ENCODE data around the gene DLG2.

DLG2 gene

DNA sequence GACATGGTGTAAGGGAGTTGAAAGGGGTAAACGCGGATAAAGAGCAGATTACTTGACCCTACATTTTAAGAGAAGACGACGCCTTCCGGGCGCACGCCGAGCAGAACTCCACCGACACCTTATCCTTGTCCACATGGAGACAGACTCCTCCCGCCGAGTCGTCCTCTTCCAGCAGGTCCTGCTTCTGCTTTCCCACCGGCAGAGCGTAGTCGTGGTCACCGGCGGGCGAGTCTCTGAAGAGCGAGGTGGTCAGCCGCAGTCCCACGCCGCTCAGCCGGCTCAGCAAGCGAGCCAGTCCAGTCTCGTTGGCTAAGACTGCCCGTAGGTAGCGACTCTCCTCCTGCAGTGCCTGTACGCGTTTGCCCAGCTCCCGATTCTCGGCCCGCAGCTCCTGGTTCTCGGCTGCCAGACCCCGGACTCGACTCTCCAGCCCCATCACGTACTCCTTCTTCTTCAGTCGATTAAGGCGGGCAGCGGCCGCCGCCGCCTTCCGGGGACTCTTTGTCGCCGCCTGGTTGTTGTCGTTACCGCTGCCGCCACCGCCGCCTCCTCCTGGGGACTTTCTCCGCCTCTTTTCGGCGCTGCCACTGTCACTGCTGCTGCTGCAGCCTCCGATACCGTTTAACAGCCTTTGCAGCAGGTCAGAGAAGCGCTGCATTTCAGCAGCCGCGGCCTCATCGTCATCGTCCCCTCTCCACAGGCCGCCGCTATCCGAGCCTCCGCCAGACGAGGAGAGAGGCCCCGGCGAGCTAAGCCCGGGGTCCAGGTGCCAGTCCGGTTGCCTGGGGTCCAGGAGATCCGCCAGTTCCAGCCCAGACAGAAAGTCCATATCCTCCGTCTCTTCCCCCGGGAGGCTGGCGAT lies 36.8 kb upstream of the DLG2 start:
- Histone ChIP-seq H2AFZ (ENCODE audit: low read depth, low read length) (no peak overlapping the region), H3K4me1 (ENCODE audit: low read length) (peaks cover 33% of the 10 kb centered on the region), H3K9me3 (ENCODE audit: insufficient read depth, low read length) (no peaks in the 10 kb centered on the region), H3K36me3 (replicated peaks; ENCODE audit: low read depth, low read length) (peaks cover 48% of the 10 kb centered on the region), H3K9ac (ENCODE audit: low read length) (peak overlapping the region; percentile 95), H3K27me3 (ENCODE audit: low read depth, low read length) (no peaks in the 10 kb centered on the region), H3K79me2 (ENCODE audit: low read length) (peaks cover 59% of the 10 kb centered on the region), H3K27ac (ENCODE audit: low read length) (peak overlapping the region; percentile 78), H3K4me3 (ENCODE audit: low read length) (peak overlapping the region; percentile 90), H4K20me1 (ENCODE audit: insufficient read depth, low read length) (peaks cover 48% of the 10 kb centered on the region), H3K4me2 (ENCODE audit: low read length) (peak overlapping the region; percentile 98)
- no peak for TF ChIP-seq EZH2phosphoT487 (IDR thresholded peaks at IDR 0.05; ENCODE audit: low read depth)
- TF ChIP-seq, protein P1, sequence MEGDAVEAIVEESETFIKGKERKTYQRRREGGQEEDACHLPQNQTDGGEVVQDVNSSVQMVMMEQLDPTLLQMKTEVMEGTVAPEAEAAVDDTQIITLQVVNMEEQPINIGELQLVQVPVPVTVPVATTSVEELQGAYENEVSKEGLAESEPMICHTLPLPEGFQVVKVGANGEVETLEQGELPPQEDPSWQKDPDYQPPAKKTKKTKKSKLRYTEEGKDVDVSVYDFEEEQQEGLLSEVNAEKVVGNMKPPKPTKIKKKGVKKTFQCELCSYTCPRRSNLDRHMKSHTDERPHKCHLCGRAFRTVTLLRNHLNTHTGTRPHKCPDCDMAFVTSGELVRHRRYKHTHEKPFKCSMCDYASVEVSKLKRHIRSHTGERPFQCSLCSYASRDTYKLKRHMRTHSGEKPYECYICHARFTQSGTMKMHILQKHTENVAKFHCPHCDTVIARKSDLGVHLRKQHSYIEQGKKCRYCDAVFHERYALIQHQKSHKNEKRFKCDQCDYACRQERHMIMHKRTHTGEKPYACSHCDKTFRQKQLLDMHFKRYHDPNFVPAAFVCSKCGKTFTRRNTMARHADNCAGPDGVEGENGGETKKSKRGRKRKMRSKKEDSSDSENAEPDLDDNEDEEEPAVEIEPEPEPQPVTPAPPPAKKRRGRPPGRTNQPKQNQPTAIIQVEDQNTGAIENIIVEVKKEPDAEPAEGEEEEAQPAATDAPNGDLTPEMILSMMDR (IDR thresholded peaks at IDR 0.05; ENCODE audit: low read depth, low read length) = peak; percentile 55

DNA sequence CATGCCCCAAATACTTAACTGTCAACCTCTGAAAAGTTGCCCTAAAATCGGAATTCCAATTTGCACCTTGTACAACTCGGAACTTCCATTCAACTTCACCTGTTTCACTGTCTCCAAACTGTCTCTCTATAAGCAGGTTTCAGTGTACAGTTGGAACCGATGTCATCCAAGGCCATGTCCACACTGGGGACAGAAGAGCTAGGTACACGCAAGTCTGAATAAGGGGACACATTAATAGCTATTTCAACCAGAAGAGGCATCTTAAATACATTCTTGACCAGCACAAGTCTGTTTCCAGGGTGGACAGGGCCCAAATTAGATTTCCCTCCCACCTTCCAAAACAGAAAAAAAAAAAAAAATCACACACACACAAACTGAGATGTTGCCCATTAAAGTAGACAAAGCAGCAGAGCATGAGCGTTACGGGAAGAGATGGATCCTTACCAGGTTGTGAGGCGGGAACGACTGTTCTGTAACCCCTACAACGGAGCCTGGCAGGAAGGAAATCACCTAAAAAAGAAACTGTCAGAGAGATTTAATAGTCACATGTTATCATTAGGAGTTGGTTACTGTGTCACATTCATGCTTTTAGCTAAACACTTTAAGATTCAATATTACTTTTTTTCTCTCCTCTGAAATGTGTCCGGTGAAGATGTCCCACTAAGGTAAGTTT lies 36.1 kb upstream of the DLG2 start:
- Histone ChIP-seq H3K36me3 (replicated peaks; ENCODE audit: low read depth, low read length) (peaks cover 53% of the 10 kb centered on the region), H3K79me2 (ENCODE audit: low read length) (peaks cover 67% of the 10 kb centered on the region), H3K4me2 (ENCODE audit: low read length) (peak overlapping the region; percentile 98), H3K4me3 (ENCODE audit: low read length) (peak overlapping the region; percentile 90), H3K27ac (ENCODE audit: low read length) (peak overlapping the region; percentile 78; the same call in 1 of the 2 replicates), H3K27me3 (ENCODE audit: low read depth, low read length) (no peaks in the 10 kb centered on the region), H3K9me3 (ENCODE audit: insufficient read depth, low read length) (no peaks in the 10 kb centered on the region), H3K9ac (ENCODE audit: low read length) (peak overlapping the region; percentile 95), H2AFZ (ENCODE audit: low read depth, low read length) (no peak overlapping the region), H3K4me1 (ENCODE audit: low read length) (peaks cover 33% of the 10 kb centered on the region), H4K20me1 (ENCODE audit: insufficient read depth, low read length) (peaks cover 53% of the 10 kb centered on the region)
- TF ChIP-seq, protein P1 (IDR thresholded peaks at IDR 0.05; ENCODE audit: low read depth, low read length) = no peak
- no peak for TF ChIP-seq EZH2phosphoT487 (IDR thresholded peaks at IDR 0.05; ENCODE audit: low read depth)

DNA sequence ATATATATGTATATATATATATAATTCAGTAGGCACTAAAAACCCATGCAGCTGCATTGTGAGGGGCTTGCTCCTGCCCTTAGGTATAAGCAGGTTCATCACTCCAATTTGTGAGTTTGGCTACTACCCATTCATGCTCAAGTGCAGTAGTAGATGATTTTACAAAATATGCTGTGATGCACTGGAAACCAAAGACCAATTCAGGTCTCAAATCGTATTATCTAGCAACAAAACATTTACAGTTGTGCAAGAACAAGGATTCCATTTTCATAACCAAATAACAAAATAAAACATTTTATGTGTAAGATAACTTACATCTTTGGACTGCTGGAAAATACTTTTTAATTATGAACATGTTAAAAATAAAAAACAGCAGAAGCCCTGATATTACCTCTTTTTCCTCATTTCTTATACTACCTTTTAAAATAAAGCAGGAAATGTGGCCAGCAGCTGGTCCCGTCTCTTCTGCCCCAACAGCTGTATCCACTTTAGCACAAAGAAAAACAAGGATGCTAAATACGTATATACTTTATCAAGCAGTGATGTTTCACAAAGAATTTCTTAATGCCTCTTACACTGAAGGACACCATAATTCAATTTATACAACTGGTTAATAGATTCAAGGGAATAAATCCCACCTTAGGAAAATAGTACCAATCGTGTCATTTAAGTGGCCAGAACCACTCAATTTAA lies 35.0 kb upstream of the DLG2 start:
- peak overlapping the region; percentile 98 for H3K4me2 ChIP-seq (ENCODE audit: low read length)
- TF ChIP-seq, protein P1 (IDR thresholded peaks at IDR 0.05; ENCODE audit: low read depth, low read length) = no peak
- TF ChIP-seq EZH2phosphoT487 (IDR thresholded peaks at IDR 0.05; ENCODE audit: low read depth) = no peak
- no peaks in the 10 kb centered on the region for H3K27me3 ChIP-seq (ENCODE audit: low read depth, low read length)
- H3K27ac ChIP-seq (ENCODE audit: low read length) = no peak overlapping the region
- H3K79me2 ChIP-seq (ENCODE audit: low read length) = peaks cover 78% of the 10 kb centered on the region
- no peak overlapping the region for H2AFZ ChIP-seq (ENCODE audit: low read depth, low read length)
- no peaks in the 10 kb centered on the region for H3K9me3 ChIP-seq (ENCODE audit: insufficient read depth, low read length)
- H3K4me1 ChIP-seq (ENCODE audit: low read length) = peaks cover 33% of the 10 kb centered on the region
- H4K20me1 ChIP-seq (ENCODE audit: insufficient read depth, low read length) = peaks cover 53% of the 10 kb centered on the region
- peaks cover 59% of the 10 kb centered on the region for H3K36me3 ChIP-seq (replicated peaks; ENCODE audit: low read depth, low read length)
- peak overlapping the region; percentile 95 for H3K9ac ChIP-seq (ENCODE audit: low read length)
- H3K4me3 ChIP-seq (ENCODE audit: low read length) = peak overlapping the region; percentile 90

DNA sequence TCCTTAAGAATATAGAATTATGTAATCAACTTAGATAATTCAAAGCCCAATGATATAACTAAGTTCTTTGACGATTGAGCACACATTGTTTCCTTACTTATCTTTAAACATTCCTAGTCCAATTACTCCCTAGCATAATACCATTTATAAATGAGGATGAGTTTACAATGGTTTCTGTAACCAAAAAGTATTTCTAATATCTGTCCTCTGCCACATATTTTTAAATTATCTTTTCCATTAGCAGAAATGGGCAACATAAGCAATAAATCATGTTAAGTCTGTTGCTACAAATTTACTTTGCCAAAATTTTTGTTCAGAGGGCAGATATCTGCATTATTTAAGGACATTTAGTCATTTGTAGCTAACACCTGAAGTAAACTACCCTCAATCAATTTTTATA lies 31.0 kb upstream of the DLG2 start:
- Histone ChIP-seq H3K9me3 (ENCODE audit: insufficient read depth, low read length) (no peaks in the 10 kb centered on the region), H3K4me2 (ENCODE audit: low read length) (no peak overlapping the region), H3K4me1 (ENCODE audit: low read length) (peaks cover 25% of the 10 kb centered on the region), H2AFZ (ENCODE audit: low read depth, low read length) (no peak overlapping the region), H3K4me3 (ENCODE audit: low read length) (no peak overlapping the region), H3K27me3 (ENCODE audit: low read depth, low read length) (no peaks in the 10 kb centered on the region), H3K36me3 (replicated peaks; ENCODE audit: low read depth, low read length) (peaks cover 79% of the 10 kb centered on the region), H3K9ac (ENCODE audit: low read length) (no peak overlapping the region), H4K20me1 (ENCODE audit: insufficient read depth, low read length) (peaks cover 54% of the 10 kb centered on the region), H3K27ac (ENCODE audit: low read length) (no peak overlapping the region), H3K79me2 (ENCODE audit: low read length) (peaks cover 93% of the 10 kb centered on the region)
- no peak for TF ChIP-seq EZH2phosphoT487 (IDR thresholded peaks at IDR 0.05; ENCODE audit: low read depth)
- TF ChIP-seq, protein P1 (IDR thresholded peaks at IDR 0.05; ENCODE audit: low read depth, low read length) = no peak
